Brain microvascular endothelial cell (primary cell): Measurements from ENCODE around the gene VSTM2B.

ENCODE experiments used
- DNase-seq: peaks from one replicate; pipeline ENCODE4 v3.0.0-alpha.2; 2020
- H3K27ac ChIP-seq: fragments of 250-450 bp; sonication (Bioruptor Pico); 2 replicates; pipeline ENCODE4 v1.5.1; 2020; ENCODE audit warnings: mild to moderate bottlenecking, moderate library complexity
- H3K27me3 ChIP-seq: fragments of 250-450 bp; sonication (Bioruptor Pico); replicated peaks from 2 replicates; pipeline ENCODE4 v1.5.1; 2020; ENCODE audit warnings: mild to moderate bottlenecking
- H3K36me3 ChIP-seq: fragments of 250-450 bp; sonication (Bioruptor Pico); replicated peaks from 2 replicates; pipeline ENCODE4 v1.5.1; 2020; ENCODE audit warnings: mild to moderate bottlenecking
- H3K4me3 ChIP-seq: 2 replicates; pipeline ENCODE4 v1.5.1; 2011; ENCODE audit warnings: low read depth, mild to moderate bottlenecking, control low read depth, low read length, moderate library complexity
- CTCF ChIP-seq: IDR thresholded peaks from 2 replicates; pipeline ENCODE4 v1.5.1; 2011; ENCODE audit warnings: low read depth, mild to moderate bottlenecking, moderate library complexity, low read length, control low read depth, inconsistent platforms; ENCODE audit errors: missing control alignments
- in situ Hi-C: cut with HindIII; loops from 2 replicates; pipeline ENCODE4 v1.10.0; 2017; ENCODE audit warnings: low sequenced_read_pairs, low pct_ligation_motif_present

VSTM2B gene

GRCh38 chr19:29576761-29577648, 51.2 kb downstream of the VSTM2B start:
- DNase-seq = peak; percentile 5
- H3K4me3 ChIP-seq = no peak overlapping the region
- no peak overlapping the region for H3K27ac ChIP-seq
- no peaks in the 10 kb centered on the region for H3K36me3 ChIP-seq
- in situ Hi-C loops = no loop called here
- no peak for TF ChIP-seq CTCF
- H3K27me3 ChIP-seq = no peaks in the 10 kb centered on the region

- no peak for TF ChIP-seq CTCF
- DNase-seq = no peak
- H3K27ac ChIP-seq = no peak overlapping the region
- no peak overlapping the region for H3K4me3 ChIP-seq
- H3K36me3 ChIP-seq = no peaks in the 10 kb centered on the region
- no peaks in the 10 kb centered on the region for H3K27me3 ChIP-seq
- in situ Hi-C loops = no loop called here
Observed at GRCh38 chr19:29577649-29577963, 51.8 kb downstream of the VSTM2B start.

GRCh38 chr19:29578349-29578748, 52.6 kb downstream of the VSTM2B start:
- Histone ChIP-seq H3K27me3 (no peaks in the 10 kb centered on the region), H3K27ac (no peak overlapping the region), H3K4me3 (no peak overlapping the region), H3K36me3 (no peaks in the 10 kb centered on the region)
- no peak for TF ChIP-seq CTCF
- DNase-seq = no peak
- in situ Hi-C loops = no loop called here

GRCh38 chr19:29579308-29579910, 53.6 kb downstream of the VSTM2B start:
- Histone ChIP-seq H3K27me3 (no peaks in the 10 kb centered on the region), H3K4me3 (no peak overlapping the region), H3K36me3 (no peaks in the 10 kb centered on the region), H3K27ac (no peak overlapping the region)
- in situ Hi-C loops = no loop called here
- DNase-seq = no peak
- no peak for TF ChIP-seq CTCF

- DNase-seq = no peak
- Histone ChIP-seq H3K27ac (no peak overlapping the region), H3K4me3 (no peak overlapping the region), H3K36me3 (no peaks in the 10 kb centered on the region), H3K27me3 (no peaks in the 10 kb centered on the region)
- in situ Hi-C loops = no loop called here
- TF ChIP-seq CTCF = no peak
Observed at GRCh38 chr19:29581398-29581797, 55.6 kb downstream of the VSTM2B start.
